Measurements from ENCODE around the gene TNS2. TPM values are rescaled to one million over a fixed set of nuclear protein-coding genes. Genes with fewer than 3 reads are reported as not detected.
"Not testable (repeated sequence)": the region's sequence is repeated elsewhere in the genome, so short reads cannot be mapped to it uniquely, and the experiment has no call there.

TNS2 gene
- polyA plus RNA-seq, 1 of the 3 experiments (the other 2 are of a cell fraction), result 50.0 TPM

DNA sequence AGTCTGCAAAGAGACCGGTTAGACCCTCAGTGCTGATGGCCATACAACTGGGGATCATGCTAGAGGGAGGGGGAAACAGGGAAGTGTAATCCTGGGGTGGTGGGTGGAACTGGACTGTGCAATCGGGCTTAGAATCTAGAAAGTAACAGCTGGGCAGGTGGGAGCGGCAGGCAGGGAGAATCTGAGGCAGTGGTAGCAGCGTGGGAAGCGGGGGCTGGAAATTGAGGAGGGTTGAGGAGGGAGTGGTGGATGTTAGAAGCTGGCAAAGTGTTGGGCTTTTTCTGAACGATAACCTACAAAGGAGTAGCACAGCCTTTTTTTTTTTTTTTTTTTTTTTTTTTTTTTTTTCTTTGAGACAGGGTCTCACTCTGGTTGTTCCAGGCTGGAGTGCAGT is 44.5 kb downstream of the TNS2 start:
- Histone ChIP-seq H3K9me3 (no peaks in the 10 kb centered on the region), H3K79me2 (ENCODE audit: insufficient read depth) (peaks cover 4% of the 10 kb centered on the region; the same call in 1 of the 2 replicates), H3K4me2 (no peak overlapping the region), H3K4me1 (ENCODE audit: control insufficient read depth in 1 of 2, insufficient read depth in 2 of 2, low read depth in 1 of 2, low read length in 1 of 2) (peaks cover 10 to 25% of the 10 kb centered on the region in 2 experiments; a peak in 2 of 4 replicates), H3K9me2 (no peaks in the 10 kb centered on the region), H3K27me3 (ENCODE audit: insufficient read depth) (no peaks in the 10 kb centered on the region), H3K4me3 (ENCODE audit: low read depth in 2 of 2, low read length in 1 of 2) (no peak overlapping the region), H3K36me3 (replicated peaks in 1 of 2; ENCODE audit: control insufficient read depth in 1 of 2, insufficient read depth in 2 of 2, low read length in 1 of 2) (no peaks in the 10 kb centered on the region), H3F3A (replicated peaks; ENCODE audit: insufficient read depth) (peaks cover 24% of the 10 kb centered on the region), H3K27ac (ENCODE audit: low read depth in 2 of 2, low read length in 1 of 2) (no peak overlapping the region), H2AFZ (ENCODE audit: low read depth) (no peak overlapping the region), H4K20me1 (ENCODE audit: insufficient read depth) (no peaks in the 10 kb centered on the region), H3K9ac (no peak overlapping the region)
- TF ChIP-seq NRF1 (IDR thresholded peaks at IDR 0.05; ENCODE audit: low read depth, low read length) (no peak), RCOR1 (IDR thresholded peaks at IDR 0.05; ENCODE audit: low read length) (no peak), EZH2phosphoT487 (IDR thresholded peaks at IDR 0.05; ENCODE audit: borderline replicate concordance, low read depth) (no peak), RXRA (IDR thresholded peaks at IDR 0.05; ENCODE audit: borderline replicate concordance, low read depth) (no peak), EP300 (IDR thresholded peaks at IDR 0.05; ENCODE audit: borderline replicate concordance in 1 of 2, low read depth in 1 of 2, low read length in 1 of 2) (no peak), CHD2 (IDR thresholded peaks at IDR 0.05; ENCODE audit: low read length, partially characterized antibody) (no peak), SMC3 (IDR thresholded peaks at IDR 0.05; ENCODE audit: low read depth, low read length) (no peak), GATA2 (CRISPR knock-in tag; IDR thresholded peaks at IDR 0.05) (no peak)
- no peak for DNase-seq
- ChIA-PET POLR2A (no interaction called here), CTCF (interaction anchor here (0.7 to 4.9 kb wide), 4 partner anchors 12 to 47 kb away, joined by 3 to 48 read pairs (median 4); partner anchors contain the start of gene SPRYD3)
- WGBS (ENCODE audit: low lambda C conversion rate), result 91% methylated on average over 6 of the region's 6 CpGs

DNA sequence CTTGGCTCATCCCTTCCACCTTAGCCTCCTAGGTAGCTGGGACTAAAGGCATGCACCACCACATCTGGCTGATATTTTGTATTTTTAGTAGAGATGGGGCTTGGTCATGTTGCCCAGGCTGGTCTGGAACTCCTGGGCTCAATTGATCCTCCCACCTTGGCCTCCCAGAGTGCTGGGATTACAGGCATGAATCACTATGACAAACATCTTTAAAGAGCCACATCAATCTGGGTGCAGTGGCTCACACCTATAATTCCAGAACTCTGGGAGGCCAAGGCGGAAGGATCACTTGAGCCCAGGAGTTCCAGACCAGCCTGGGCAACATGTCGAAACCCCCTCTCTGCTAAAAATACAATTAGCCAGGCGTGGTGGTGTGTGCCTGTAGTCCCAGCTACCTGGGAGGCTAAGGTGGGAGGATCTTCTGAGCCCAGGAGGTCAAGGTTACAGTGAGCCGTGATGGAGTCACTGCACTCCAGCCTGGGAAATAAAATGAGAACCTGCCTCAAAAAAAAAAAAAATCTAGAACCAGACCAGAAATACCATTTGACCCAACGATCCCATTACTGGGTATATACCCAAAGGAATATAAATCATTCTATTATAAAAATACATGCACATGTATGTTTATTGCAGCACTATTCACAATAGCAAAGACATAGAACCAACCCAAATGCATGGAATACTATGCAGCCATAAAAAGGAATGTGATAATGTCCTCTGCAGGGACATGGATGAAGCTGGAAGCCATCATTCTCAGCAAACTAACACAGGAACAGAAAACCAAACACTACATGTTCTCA is 45.1 kb downstream of the TNS2 start:
- POLR2A ChIA-PET; H3K9ac ChIP-seq; H2AFZ ChIP-seq (ENCODE audit: low read depth); H3K9me3 ChIP-seq; H3K4me3 ChIP-seq (ENCODE audit: low read depth in 2 of 2, low read length in 1 of 2); H3K27me3 ChIP-seq (ENCODE audit: insufficient read depth); H4K20me1 ChIP-seq (ENCODE audit: insufficient read depth); H3K4me2 ChIP-seq; H3K9me2 ChIP-seq; H3K79me2 ChIP-seq (ENCODE audit: insufficient read depth); H3K27ac ChIP-seq (ENCODE audit: low read depth in 2 of 2, low read length in 1 of 2); H3K36me3 ChIP-seq (replicated peaks in 1 of 2; ENCODE audit: control insufficient read depth in 1 of 2, insufficient read depth in 2 of 2, low read length in 1 of 2); DNase-seq: not testable (repeated sequence)
- 85% methylated on average over 5 of the region's 5 CpGs for WGBS (ENCODE audit: low lambda C conversion rate)
- CTCF ChIA-PET, result interaction anchor here (0.7 to 4.9 kb wide), 4 partner anchors 13 to 42 kb away, joined by 3 to 48 read pairs (median 6); no protein-coding TSS in a partner anchor
- Histone ChIP-seq H3F3A (replicated peaks; ENCODE audit: insufficient read depth) (peaks cover 24% of the 10 kb centered on the region), H3K4me1 (ENCODE audit: control insufficient read depth in 1 of 2, insufficient read depth in 2 of 2, low read depth in 1 of 2, low read length in 1 of 2) (peaks cover 10 to 25% of the 10 kb centered on the region in 2 experiments; a peak in 2 of 4 replicates)

GRCh38 chr12:53095596-53095895 is 45.7 kb downstream of the TNS2 start:
- H3K9me2 ChIP-seq; H3K27me3 ChIP-seq (ENCODE audit: insufficient read depth); H3K27ac ChIP-seq (ENCODE audit: low read depth in 2 of 2, low read length in 1 of 2); H3K9me3 ChIP-seq; H3K79me2 ChIP-seq (ENCODE audit: insufficient read depth); DNase-seq; H4K20me1 ChIP-seq (ENCODE audit: insufficient read depth); H3K4me2 ChIP-seq; H2AFZ ChIP-seq (ENCODE audit: low read depth); H3K9ac ChIP-seq; POLR2A ChIA-PET; H3K36me3 ChIP-seq (replicated peaks in 1 of 2; ENCODE audit: control insufficient read depth in 1 of 2, insufficient read depth in 2 of 2, low read length in 1 of 2); H3K4me3 ChIP-seq (ENCODE audit: low read depth in 2 of 2, low read length in 1 of 2): not testable (repeated sequence)
- CTCF ChIA-PET, result interaction anchor here (0.7 to 1.5 kb wide), 2 partner anchors 30 to 43 kb away, joined by 3 to 10 read pairs; no protein-coding TSS in a partner anchor
- Histone ChIP-seq H3F3A (replicated peaks; ENCODE audit: insufficient read depth) (peaks cover 28% of the 10 kb centered on the region), H3K4me1 (ENCODE audit: control insufficient read depth in 1 of 2, insufficient read depth in 2 of 2, low read depth in 1 of 2, low read length in 1 of 2) (peaks cover 10 to 25% of the 10 kb centered on the region in 2 experiments; a peak in 2 of 4 replicates)
- WGBS (ENCODE audit: low lambda C conversion rate), result 100% methylated on average over 3 of the region's 3 CpGs

Data from SK-N-SH (cell line).